ENCODE results near the gene FHAD1.

The FHAD1 gene

GRCh38 chr1:15201849-15202551 lies 45.0 kb upstream of the FHAD1 start:
- H3K36me3 ChIP-seq (ENCODE audit: control insufficient read depth, low read length) = no peaks in the 10 kb centered on the region
- H3K4me2 ChIP-seq (ENCODE audit: low read length) = no peak overlapping the region
- no peak overlapping the region for H3K4me3 ChIP-seq (ENCODE audit: low read length)
- no peaks in the 10 kb centered on the region for H3K79me2 ChIP-seq (ENCODE audit: control insufficient read depth, low read length)
- no peak overlapping the region for H3K27ac ChIP-seq (ENCODE audit: low read depth, low read length)
- no peaks in the 10 kb centered on the region for H3K9me2 ChIP-seq (replicated peaks; ENCODE audit: control insufficient read depth, low read length)
- no peaks in the 10 kb centered on the region for H3F3A ChIP-seq (ENCODE audit: control insufficient read depth, insufficient read depth)
- H3K27me3 ChIP-seq (ENCODE audit: control insufficient read depth, low read length) = no peaks in the 10 kb centered on the region
- no peaks in the 10 kb centered on the region for H3K9me3 ChIP-seq (ENCODE audit: control insufficient read depth, insufficient read depth, low read length)
- no peaks in the 10 kb centered on the region for H4K20me1 ChIP-seq (ENCODE audit: control insufficient read depth, insufficient read depth, low read depth, low read length)
- no peaks in the 10 kb centered on the region for H3K4me1 ChIP-seq (ENCODE audit: control insufficient read depth, low read length)
- TF ChIP-seq CTCF (IDR thresholded peaks at IDR 0.05; ENCODE audit: low read depth, low read length, poor library complexity, severe bottlenecking) (no peak), EZH2phosphoT487 (IDR thresholded peaks at IDR 0.05; ENCODE audit: borderline replicate concordance, low read length) (no peak)

GRCh38 chr1:15204931-15205330 lies 42.1 kb upstream of the FHAD1 start:
- no peaks in the 10 kb centered on the region for H3K9me2 ChIP-seq (replicated peaks; ENCODE audit: control insufficient read depth, low read length)
- H3F3A ChIP-seq (ENCODE audit: control insufficient read depth, insufficient read depth) = no peaks in the 10 kb centered on the region
- no peak overlapping the region for H3K27ac ChIP-seq (ENCODE audit: low read depth, low read length)
- no peak overlapping the region for H3K4me2 ChIP-seq (ENCODE audit: low read length)
- no peak overlapping the region for H3K4me3 ChIP-seq (ENCODE audit: low read length)
- H3K4me1 ChIP-seq (ENCODE audit: control insufficient read depth, low read length) = no peaks in the 10 kb centered on the region
- H3K79me2 ChIP-seq (ENCODE audit: control insufficient read depth, low read length) = no peaks in the 10 kb centered on the region
- H3K27me3 ChIP-seq (ENCODE audit: control insufficient read depth, low read length) = no peaks in the 10 kb centered on the region
- no peaks in the 10 kb centered on the region for H3K9me3 ChIP-seq (ENCODE audit: control insufficient read depth, insufficient read depth, low read length)
- TF ChIP-seq EZH2phosphoT487 (IDR thresholded peaks at IDR 0.05; ENCODE audit: borderline replicate concordance, low read length) = no peak
- no peak for TF ChIP-seq CTCF (IDR thresholded peaks at IDR 0.05; ENCODE audit: low read depth, low read length, poor library complexity, severe bottlenecking)
- H4K20me1 ChIP-seq (ENCODE audit: control insufficient read depth, insufficient read depth, low read depth, low read length) = no peaks in the 10 kb centered on the region
- H3K36me3 ChIP-seq (ENCODE audit: control insufficient read depth, low read length) = no peaks in the 10 kb centered on the region

- Histone ChIP-seq H3K36me3 (ENCODE audit: control insufficient read depth, low read length) (no peaks in the 10 kb centered on the region), H3K9me3 (ENCODE audit: control insufficient read depth, insufficient read depth, low read length) (no peaks in the 10 kb centered on the region), H3K27ac (ENCODE audit: low read depth, low read length) (no peak overlapping the region), H3K27me3 (ENCODE audit: control insufficient read depth, low read length) (no peaks in the 10 kb centered on the region), H3K4me3 (ENCODE audit: low read length) (no peak overlapping the region), H3F3A (ENCODE audit: control insufficient read depth, insufficient read depth) (no peaks in the 10 kb centered on the region), H3K4me2 (ENCODE audit: low read length) (no peak overlapping the region), H4K20me1 (ENCODE audit: control insufficient read depth, insufficient read depth, low read depth, low read length) (no peaks in the 10 kb centered on the region), H3K4me1 (ENCODE audit: control insufficient read depth, low read length) (no peaks in the 10 kb centered on the region), H3K79me2 (ENCODE audit: control insufficient read depth, low read length) (no peaks in the 10 kb centered on the region), H3K9me2 (replicated peaks; ENCODE audit: control insufficient read depth, low read length) (no peaks in the 10 kb centered on the region)
- TF ChIP-seq CTCF (IDR thresholded peaks at IDR 0.05; ENCODE audit: low read depth, low read length, poor library complexity, severe bottlenecking) (no peak), EZH2phosphoT487 (IDR thresholded peaks at IDR 0.05; ENCODE audit: borderline replicate concordance, low read length) (no peak)
These were observed 41.3 kb upstream of the FHAD1 start for GRCh38 chr1:15205586-15206346.
